Measurements from ENCODE around the gene HMGN2. TPM values are rescaled to one million over a fixed set of nuclear protein-coding genes. Genes with fewer than 3 reads are reported as not detected.

HMGN2 gene
- total RNA-seq, 4 donors from 2014 or later, result 68.2 to 136 (median 88.4) TPM

- intact Hi-C loops (cut with DNase I; ENCODE audit: low total_unique reads) (no loop called here), in situ Hi-C loops (cut with MboI; ENCODE audit: low sequenced_read_pairs in 4 of 4) (no loop called here)
- Histone ChIP-seq H3K27me3 (peaks cover 0 to 2% (median 0%) of the 10 kb centered on the region in 3 donors), H3K36me3 (no peaks in the 10 kb centered on the region), H3K9me3 (no peaks in the 10 kb centered on the region), H3K4me1 (peaks cover 2% of the 10 kb centered on the region in 2 donors), H3K4me3 (no peak overlapping the region), H3K27ac (no peak overlapping the region)
- ATAC-seq (no peak), DNase-seq (no peak)
- TF ChIP-seq CTCF (IDR thresholded peaks at IDR 0.05 in 4 of 5, conservative IDR thresholded peaks at IDR 0.05 in 1 of 5), result no peak
- no peak for TF ChIP-seq POLR2A (IDR thresholded peaks at IDR 0.05)
These were observed 51.9 kb downstream of the HMGN2 start for GRCh38 chr1:26524181-26524580.

Other genes starting within 250 kb of the HMGN2 start
- gene CEP85, start 238.2 kb upstream of the HMGN2 start, total RNA-seq, result 10 to 100 TPM; 28.5 to 61.6 (median 41.3) TPM
- 10 to 100 TPM; 10.3 to 16.9 (median 13.1) TPM for gene SH3BGRL3, start 192.4 kb upstream of the HMGN2 start, total RNA-seq
- 1 to 10 TPM; 2.7 to 3.8 (median 3.4) TPM for gene UBXN11, start 165.8 kb upstream of the HMGN2 start, total RNA-seq
- gene CD52, start 154.5 kb upstream of the HMGN2 start, total RNA-seq, result 1 to 10 TPM in 2 of 4 donors, not detected in 2; 1.4 to 2.8 TPM
- not detected for gene CRYBG2, start 118.3 kb upstream of the HMGN2 start, total RNA-seq
- gene ZNF683, start 99.7 kb upstream of the HMGN2 start, total RNA-seq, result not detected
- not detected for gene LIN28A, start 61.6 kb upstream of the HMGN2 start, total RNA-seq
- gene DHDDS, start 40.1 kb upstream of the HMGN2 start, total RNA-seq, result 10 to 100 TPM; 12.1 to 30.7 (median 22.3) TPM
- gene RPS6KA1, start 57.3 kb downstream of the HMGN2 start, total RNA-seq, result 1 to 10 TPM; 1.5 to 3.5 (median 3.0) TPM
- 10 to 100 TPM; 22.3 to 51.0 (median 35.0) TPM for gene ARID1A, start 223.6 kb downstream of the HMGN2 start, total RNA-seq

All from gastrocnemius medialis (tissue), 4 donors.